ENCODE measurements around the gene GRM8.

DNA sequence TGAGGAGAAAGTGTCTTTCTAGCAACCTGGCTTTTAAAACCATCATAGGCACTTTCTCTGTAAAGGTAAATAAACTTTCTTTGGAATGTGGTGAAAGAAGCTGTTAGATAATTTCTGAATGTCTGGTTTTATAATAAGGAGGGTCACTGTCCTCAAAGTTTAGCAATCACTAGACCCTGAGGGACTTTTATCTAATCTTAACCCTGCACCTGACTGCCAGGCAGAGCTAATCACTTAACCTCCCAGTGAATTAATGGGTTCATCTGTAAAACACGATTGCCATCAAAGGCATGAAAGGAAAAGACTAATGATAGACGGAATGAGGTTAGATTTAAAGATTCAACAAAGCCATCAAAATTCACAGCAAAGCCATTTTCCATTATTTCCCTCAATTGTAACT lies 553.8 kb downstream of the GRM8 start:
- TF ChIP-seq, protein P1, sequence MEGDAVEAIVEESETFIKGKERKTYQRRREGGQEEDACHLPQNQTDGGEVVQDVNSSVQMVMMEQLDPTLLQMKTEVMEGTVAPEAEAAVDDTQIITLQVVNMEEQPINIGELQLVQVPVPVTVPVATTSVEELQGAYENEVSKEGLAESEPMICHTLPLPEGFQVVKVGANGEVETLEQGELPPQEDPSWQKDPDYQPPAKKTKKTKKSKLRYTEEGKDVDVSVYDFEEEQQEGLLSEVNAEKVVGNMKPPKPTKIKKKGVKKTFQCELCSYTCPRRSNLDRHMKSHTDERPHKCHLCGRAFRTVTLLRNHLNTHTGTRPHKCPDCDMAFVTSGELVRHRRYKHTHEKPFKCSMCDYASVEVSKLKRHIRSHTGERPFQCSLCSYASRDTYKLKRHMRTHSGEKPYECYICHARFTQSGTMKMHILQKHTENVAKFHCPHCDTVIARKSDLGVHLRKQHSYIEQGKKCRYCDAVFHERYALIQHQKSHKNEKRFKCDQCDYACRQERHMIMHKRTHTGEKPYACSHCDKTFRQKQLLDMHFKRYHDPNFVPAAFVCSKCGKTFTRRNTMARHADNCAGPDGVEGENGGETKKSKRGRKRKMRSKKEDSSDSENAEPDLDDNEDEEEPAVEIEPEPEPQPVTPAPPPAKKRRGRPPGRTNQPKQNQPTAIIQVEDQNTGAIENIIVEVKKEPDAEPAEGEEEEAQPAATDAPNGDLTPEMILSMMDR (IDR thresholded peaks at IDR 0.05), result no peak
- no peak for TF ChIP-seq POLR2A (IDR thresholded peaks at IDR 0.05)
